Right ventricle myocardium superior (tissue), 1 donor: ENCODE data around the gene SLC25A23. TPM values are rescaled to one million over a fixed set of nuclear protein-coding genes. Genes with fewer than 3 reads are reported as not detected.

Source experiments
- ATAC-seq: fragments of 200-7000 bp; cut with Tn5 transposase; one replicate; pipeline ENCODE4 v1.9.1; 2020; ENCODE audit warnings: mild to moderate bottlenecking; ENCODE audit not compliant: poor library complexity
- DNase-seq: peaks from one replicate; pipeline ENCODE4 v3.0.0-alpha.2; 2020
- intact Hi-C: fragments of 100-400 bp; cut with DNase I; formaldehyde crosslinking; loops from one replicate; pipeline ENCODE4 v1.11.2; 2022
- total RNA-seq: library from RNA; stranded (reverse); fragmentation: NEBNext Ultra II Directional; extraction: Animal tissue kit (Norgen Biotek cat#: 25700); gene quantifications from one replicate; pipeline ENCODE4 v1.2.1, GENCODE V29; 2021
- donor health status: DM: no; HTN: yes; CAD: no; lungs with severe emphysema.

SLC25A23 gene
- total RNA-seq, 1 donor from 2014 or later: 87.0 TPM

DNA sequence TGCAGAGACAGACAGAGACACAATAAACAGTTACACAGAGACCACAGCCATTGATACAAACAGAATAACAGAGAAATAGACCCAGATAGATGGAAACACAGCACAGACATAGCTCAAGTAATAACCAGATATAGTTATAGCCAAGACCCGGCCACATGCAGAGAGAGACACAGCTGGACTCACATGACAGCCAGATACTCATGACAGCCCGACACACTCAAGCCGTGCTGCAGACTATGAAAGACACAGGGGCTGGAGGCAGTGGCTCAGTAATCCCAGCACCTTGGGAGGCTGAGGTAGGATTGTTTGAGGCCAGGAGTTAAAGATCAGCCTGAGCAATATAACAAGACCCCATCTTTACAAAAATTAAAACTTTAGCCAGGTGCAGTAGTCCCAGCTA lies 23.6 kb upstream of the SLC25A23 start:
- ATAC-seq: no peak
- DNase-seq: no peak
- intact Hi-C loops: no loop called here

DNA sequence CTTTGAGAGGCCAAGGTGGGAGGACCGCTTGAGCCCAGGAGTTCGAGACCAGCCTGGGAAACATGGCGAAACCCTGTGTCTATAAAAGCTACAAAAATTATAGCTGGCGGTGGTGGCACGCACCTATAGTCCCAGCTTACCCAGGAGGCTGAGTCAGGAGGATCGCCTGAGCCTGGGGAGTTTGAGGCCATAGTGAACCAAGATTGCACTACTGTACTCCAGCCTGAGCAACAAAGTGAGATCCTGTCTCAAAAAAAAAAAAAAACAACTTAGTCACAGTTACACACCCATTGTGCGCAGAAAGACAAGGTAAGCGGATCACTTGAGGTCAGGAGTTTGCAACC lies 22.7 kb upstream of the SLC25A23 start:
- no peak for ATAC-seq
- intact Hi-C loops: no loop called here
- DNase-seq: no peak

DNA sequence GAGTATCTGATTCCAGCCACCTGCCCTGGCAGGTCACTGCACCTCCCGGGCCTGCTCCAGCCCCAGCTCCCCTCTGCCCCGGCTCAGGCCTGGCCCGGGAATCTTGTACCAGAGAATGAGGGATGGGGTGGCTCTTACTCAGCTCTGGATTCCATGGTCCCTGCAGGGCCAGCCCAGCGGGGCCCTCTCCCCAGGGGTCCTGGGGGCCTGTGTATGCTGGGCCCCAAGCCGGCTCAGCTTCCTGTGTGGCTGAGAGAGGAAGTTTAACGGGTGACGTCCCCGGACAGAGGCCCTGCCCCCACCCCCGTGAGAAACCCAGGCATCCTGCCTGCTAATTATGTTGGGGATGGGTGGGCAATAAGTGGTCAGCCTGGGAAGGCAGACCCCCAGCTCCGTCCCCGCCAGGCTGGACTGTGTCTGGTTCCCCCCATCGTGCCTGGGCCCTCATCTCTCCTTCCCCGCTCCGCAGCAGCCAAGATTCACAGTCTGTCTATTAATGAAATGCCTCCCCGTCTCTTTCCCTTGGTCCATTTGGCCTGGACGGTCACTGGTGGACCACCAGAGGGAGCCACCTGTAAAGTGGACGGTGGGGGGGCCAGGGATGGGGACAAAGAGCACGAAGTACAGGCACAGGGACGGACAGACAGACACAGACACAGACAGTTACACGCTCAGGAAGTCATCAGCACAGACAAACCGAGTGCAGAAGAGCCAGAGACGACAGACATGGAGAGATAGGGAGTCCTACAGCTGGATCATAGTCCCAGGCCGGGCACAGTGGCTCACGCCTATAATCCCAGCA lies 22.1 kb upstream of the SLC25A23 start, which contains the start of gene DENND1C:
DENND1C (minus strand) TSS at position 247 of the 802 bp plus-strand sequence; CDS start at position 155, 92 bp downstream.
- ATAC-seq: peak; percentile 49
- intact Hi-C loops: no loop called here
- DNase-seq: peak; percentile 70

GRCh38 chr19:6480848-6481415 lies 21.3 kb upstream of the SLC25A23 start:
- intact Hi-C loops: no loop called here
- DNase-seq: no peak
- ATAC-seq: no peak

DNA sequence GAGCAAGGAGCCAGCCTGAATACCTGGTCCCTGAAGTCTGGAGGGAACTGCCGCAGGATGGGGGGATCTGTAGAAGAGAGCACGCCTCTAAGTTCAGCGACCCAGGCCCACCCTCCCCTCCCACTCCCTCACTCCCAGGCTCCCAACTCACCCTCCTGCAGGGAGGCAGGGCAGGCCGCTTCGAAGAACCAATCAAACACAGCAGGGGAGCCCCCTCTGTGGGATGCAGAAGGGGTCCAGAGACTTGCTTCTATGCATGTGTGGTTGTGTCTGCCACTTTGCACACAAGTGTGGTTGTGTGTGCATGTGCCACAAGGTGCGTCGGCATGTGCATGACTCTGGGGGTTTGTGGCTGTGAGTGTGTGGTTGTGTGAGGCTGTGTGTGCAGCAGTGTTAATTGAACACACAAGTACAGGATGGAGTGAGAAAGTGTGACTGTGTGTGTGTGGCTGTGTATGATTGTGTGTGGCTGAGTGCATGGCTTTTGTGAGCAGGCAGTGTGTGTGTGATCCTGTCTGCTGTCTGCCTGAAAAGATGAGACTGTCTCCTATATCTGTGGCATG lies 20.3 kb upstream of the SLC25A23 start:
- DNase-seq (no peak), ATAC-seq (no peak)
- intact Hi-C loops: no loop called here

DNA sequence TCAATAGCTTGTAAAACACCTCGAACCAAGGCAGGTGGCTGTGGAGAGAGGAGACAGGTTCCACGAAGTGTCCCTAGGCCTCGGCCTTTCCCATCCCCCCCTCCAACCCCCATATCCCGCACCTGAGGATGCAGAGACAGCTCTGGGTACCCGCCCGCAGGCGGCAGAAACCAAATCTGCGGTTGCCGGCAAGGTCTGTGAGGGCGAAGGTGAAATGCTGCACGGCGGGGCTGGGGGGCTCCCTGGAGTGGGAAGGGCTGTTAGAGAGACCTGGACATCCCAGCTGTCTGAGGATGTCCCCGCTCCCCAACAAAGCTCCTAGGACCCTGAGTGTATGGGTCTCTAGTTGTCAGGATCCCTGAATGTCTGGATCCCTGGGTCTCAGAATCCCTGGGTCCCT lies 19.2 kb upstream of the SLC25A23 start:
- ATAC-seq: no peak
- intact Hi-C loops: no loop called here
- DNase-seq: no peak

DNA sequence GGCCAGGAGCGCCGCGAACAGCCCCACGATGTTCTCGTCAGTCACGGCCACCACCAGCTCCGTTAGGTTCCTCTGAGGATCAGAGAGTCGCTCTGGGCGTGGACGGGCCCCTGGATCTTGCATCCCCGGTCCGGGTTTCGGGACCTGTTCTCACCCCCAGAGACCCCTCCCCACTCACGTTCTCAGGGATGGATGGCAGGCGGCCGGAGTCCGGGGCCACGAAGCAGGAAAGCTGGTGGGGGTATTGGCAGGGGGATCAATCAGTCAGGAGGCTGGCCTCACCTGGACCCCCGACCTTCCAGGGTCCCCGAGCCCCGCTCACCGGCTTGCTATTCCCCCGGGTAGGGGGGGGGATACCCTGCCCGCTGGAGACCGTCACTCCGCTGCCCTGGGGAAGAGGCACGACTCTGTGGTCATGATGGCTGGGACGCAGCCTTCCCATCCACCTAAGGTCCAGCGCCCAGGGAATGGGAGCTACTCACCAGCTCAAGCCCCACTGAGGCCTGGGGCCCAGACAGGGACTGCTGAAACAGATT lies 17.4 kb upstream of the SLC25A23 start:
- ATAC-seq (no peak), DNase-seq (no peak)
- intact Hi-C loops: no loop called here

DNA sequence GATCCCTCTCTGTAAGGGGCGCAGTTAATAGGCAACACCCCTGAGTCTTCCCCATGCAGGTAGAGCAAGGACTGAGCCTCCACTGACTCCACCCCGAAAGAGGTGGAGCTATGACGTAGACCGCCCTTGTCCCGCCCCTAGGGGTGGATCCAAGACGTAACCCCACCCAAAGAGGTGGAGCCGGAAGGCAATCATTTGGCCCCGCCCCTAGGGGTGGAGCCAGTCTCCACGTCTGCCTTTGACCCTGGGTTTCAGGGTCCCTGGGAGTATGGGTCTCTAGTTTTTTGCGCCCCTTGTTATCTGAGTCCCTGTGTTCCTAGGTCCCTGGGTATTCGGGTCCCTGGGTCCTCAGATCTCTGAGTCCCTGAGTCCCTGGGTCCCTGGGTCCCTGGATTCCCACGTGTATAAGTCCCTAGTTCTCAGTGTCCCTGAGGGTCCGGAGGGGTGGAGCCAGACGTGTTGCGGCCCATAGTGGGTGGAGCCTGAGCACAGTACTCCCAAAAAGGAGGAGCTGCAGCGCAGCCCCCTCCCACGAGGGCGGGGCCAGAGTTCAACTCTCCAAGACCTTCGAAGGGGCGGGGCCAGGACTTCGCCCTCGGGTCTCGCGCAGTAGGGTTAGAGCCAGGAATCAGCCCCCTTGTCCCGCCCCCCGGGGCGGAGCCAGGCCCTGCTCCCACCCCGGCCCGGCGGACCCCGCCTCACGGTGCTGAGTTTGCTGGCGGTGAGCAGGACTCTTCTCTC lies 16.7 kb upstream of the SLC25A23 start:
- peak; percentile 77 for ATAC-seq
- DNase-seq: peak; percentile 66
- intact Hi-C loops: no loop called here

DNA sequence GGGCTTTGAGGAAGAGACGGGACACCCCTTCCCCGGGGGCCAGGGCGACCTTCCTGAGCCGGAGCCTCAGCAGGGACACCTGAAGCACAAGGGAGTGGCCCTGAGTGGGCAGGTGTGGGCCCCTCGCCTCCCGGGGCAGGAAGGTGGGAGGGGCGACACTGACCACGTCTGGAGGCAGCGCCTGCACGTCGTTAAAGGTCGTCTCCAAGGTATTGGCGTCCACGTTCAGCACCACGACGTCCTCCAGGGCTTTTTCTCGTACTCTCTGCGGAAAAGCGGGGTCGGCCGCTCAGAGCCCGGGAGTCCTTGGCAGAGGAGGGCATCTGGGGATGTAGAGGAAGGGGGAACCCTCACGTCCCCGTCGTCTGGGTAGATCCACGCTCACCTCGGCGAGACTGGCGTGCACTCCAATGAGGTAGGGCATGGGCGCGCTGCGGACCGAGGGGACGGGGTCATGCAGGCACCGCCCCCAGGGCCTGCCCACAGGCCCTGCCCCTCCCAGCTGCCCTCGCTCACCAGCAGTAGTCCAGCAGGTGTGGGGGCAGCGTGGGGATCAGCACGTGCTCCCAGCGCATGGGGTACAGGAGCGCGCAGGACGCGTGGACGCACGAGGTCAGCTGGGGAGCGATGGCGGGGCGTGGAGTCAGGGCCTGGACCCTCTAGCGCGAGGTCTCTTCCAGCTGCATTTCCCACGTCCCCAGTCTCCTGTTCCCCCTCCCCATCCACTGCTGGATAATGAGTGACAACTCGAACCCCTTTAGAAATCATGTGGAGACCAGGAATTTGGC lies 15.9 kb upstream of the SLC25A23 start:
- intact Hi-C loops: no loop called here
- DNase-seq (no peak), ATAC-seq (no peak)

DNA sequence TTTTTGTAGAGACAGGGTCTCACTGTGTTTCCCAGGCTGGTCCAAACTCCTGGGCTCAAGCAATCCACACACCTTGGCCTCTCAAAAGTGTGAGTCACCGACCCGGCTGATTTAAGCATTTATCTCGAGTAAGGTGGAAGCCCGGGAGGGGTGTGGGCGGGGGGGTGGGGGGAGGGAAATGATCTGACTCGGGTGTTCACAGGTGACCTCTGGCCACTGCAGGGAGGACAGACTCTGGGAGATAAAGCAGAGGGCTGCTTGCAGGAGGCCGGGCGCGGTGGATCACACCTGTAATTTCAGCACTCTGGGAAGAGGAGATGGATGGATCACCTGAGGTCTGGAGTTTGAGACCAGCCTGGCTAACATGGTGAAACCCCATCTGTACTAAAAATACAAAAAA lies 14.1 kb upstream of the SLC25A23 start:
- no peak for DNase-seq
- intact Hi-C loops: no loop called here
- no peak for ATAC-seq

GRCh38 chr19:6472713-6473112 lies 13.1 kb upstream of the SLC25A23 start:
- DNase-seq: no peak
- ATAC-seq: no peak
- intact Hi-C loops: no loop called here

GRCh38 chr19:6471076-6471475 lies 11.5 kb upstream of the SLC25A23 start:
- no peak for ATAC-seq
- intact Hi-C loops: no loop called here
- DNase-seq: no peak

- DNase-seq (no peak), ATAC-seq (no peak)
Measured at GRCh38 chr19:6470173-6470572, 10.6 kb upstream of the SLC25A23 start.

DNA sequence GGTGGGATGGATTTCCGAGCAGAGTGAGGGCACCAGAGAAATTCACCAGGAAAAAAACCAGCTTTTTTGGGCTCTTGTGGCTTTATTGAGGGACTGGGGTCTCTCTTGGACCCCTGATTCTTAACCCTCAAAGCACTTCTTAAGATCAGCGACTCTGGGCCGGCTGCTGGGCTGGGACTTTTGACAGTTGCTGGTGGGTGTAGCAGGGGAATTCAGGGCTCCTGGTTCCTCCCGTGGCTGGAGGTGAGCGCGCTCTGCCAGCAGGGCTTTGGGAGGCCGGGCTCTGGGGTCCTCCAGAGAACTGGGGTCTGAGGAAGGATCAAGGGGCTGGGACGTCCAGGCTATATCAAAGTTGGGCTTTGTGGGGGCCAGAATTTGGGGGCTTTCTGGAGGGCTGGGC lies 7.8 kb upstream of the SLC25A23 start:
- DNase-seq (no peak), ATAC-seq (no peak)
- intact Hi-C loops: no loop called here

More at GRCh38 chr19:6470173-6470572, 10.6 kb upstream of the SLC25A23 start:
- intact Hi-C loops: no loop called here

- DNase-seq: no peak
- intact Hi-C loops: no loop called here
- no peak for ATAC-seq
Measured at GRCh38 chr19:6466526-6467248, 7.1 kb upstream of the SLC25A23 start.

GRCh38 chr19:6465663-6466062 lies 6.1 kb upstream of the SLC25A23 start:
- ATAC-seq: no peak
- DNase-seq: no peak
- intact Hi-C loops: no loop called here

DNA sequence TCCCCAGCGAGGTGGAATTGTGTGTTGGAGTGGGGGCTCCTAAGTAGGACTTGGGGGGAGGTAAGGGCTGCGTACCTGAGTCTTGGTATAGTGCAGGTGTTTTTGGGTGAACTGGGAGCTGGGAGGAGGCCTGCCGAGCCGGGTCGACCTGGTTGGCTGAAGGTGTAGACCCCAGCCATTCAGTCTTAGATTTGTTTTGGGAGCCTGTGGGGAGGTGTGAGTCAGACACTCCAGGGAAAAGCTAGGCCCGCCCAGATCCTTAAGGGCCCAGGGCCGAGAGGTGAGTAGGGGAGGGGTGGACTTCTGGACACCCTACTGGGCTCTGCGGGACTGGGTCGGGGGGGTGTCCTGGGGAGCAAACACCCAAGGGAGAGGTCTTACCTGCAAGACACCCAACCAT lies 5.4 kb upstream of the SLC25A23 start:
- no peak for DNase-seq
- ATAC-seq: no peak
- intact Hi-C loops: no loop called here
